Measurements from ENCODE around the gene RFX3.

The RFX3 gene

DNA sequence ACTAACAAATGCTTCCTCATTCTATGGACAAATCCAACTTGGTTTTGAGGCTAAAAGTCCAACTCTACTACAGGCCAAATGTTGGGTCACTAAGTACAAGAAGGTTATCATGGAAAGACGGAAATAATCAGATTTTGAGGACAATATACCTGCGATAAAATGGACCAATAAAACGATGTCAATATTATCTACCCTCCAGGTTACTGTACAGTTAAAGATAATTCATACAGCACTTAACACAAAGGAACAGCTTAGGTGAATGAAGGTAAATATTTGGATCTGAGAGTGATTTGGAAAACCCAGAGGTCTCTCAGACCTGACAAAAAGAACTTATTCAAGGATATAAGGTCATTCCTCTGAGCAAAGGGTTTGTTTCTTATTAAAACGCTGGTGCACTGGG lies 352.4 kb downstream of the RFX3 start:
- Histone ChIP-seq H3K4me3 (ENCODE audit: low read length) (no peak overlapping the region), H3K36me3 (ENCODE audit: control insufficient read depth, low read length) (no peaks in the 10 kb centered on the region), H3K27ac (ENCODE audit: low read depth, low read length) (no peak overlapping the region), H3K79me2 (ENCODE audit: control insufficient read depth, low read length) (no peaks in the 10 kb centered on the region), H3K27me3 (ENCODE audit: control insufficient read depth, low read length) (no peaks in the 10 kb centered on the region), H3K4me1 (ENCODE audit: control insufficient read depth, low read length) (no peaks in the 10 kb centered on the region), H4K20me1 (ENCODE audit: control insufficient read depth, insufficient read depth, low read depth, low read length) (no peaks in the 10 kb centered on the region), H3K4me2 (ENCODE audit: low read length) (no peak overlapping the region), H3F3A (ENCODE audit: control insufficient read depth, insufficient read depth) (no peaks in the 10 kb centered on the region), H3K9me2 (replicated peaks; ENCODE audit: control insufficient read depth, low read length) (no peaks in the 10 kb centered on the region), H3K9me3 (ENCODE audit: control insufficient read depth, insufficient read depth, low read length) (no peaks in the 10 kb centered on the region)
- TF ChIP-seq, protein P1, sequence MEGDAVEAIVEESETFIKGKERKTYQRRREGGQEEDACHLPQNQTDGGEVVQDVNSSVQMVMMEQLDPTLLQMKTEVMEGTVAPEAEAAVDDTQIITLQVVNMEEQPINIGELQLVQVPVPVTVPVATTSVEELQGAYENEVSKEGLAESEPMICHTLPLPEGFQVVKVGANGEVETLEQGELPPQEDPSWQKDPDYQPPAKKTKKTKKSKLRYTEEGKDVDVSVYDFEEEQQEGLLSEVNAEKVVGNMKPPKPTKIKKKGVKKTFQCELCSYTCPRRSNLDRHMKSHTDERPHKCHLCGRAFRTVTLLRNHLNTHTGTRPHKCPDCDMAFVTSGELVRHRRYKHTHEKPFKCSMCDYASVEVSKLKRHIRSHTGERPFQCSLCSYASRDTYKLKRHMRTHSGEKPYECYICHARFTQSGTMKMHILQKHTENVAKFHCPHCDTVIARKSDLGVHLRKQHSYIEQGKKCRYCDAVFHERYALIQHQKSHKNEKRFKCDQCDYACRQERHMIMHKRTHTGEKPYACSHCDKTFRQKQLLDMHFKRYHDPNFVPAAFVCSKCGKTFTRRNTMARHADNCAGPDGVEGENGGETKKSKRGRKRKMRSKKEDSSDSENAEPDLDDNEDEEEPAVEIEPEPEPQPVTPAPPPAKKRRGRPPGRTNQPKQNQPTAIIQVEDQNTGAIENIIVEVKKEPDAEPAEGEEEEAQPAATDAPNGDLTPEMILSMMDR (IDR thresholded peaks at IDR 0.05; ENCODE audit: low read depth, low read length, poor library complexity, severe bottlenecking), result no peak
- no peak for TF ChIP-seq EZH2phosphoT487 (IDR thresholded peaks at IDR 0.05; ENCODE audit: borderline replicate concordance, low read length)

DNA sequence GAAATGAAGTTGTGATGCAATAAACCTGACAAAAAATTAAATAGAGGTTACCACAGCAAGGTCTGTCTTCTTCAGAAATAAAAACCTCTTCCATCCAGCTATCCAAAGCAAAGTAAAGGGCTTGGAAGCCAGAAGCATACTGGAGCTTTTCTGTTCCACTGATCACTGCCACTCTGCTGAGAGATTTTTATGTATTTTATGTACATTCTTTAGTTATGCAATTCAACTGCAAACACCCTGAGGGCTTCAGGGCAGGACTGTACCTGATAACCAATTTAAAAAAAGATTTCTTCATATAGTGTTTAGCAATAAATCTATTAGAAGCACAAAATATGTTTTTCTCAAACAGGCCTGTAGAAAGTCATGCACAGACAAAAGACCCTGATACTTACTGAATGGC lies 355.0 kb downstream of the RFX3 start:
- Histone ChIP-seq H3K27me3 (ENCODE audit: control insufficient read depth, low read length) (no peaks in the 10 kb centered on the region), H4K20me1 (ENCODE audit: control insufficient read depth, insufficient read depth, low read depth, low read length) (no peaks in the 10 kb centered on the region), H3K27ac (ENCODE audit: low read depth, low read length) (no peak overlapping the region), H3K4me3 (ENCODE audit: low read length) (no peak overlapping the region), H3K79me2 (ENCODE audit: control insufficient read depth, low read length) (no peaks in the 10 kb centered on the region), H3K4me2 (ENCODE audit: low read length) (no peak overlapping the region), H3K9me3 (ENCODE audit: control insufficient read depth, insufficient read depth, low read length) (no peaks in the 10 kb centered on the region), H3F3A (ENCODE audit: control insufficient read depth, insufficient read depth) (no peaks in the 10 kb centered on the region), H3K4me1 (ENCODE audit: control insufficient read depth, low read length) (no peaks in the 10 kb centered on the region), H3K9me2 (replicated peaks; ENCODE audit: control insufficient read depth, low read length) (no peaks in the 10 kb centered on the region), H3K36me3 (ENCODE audit: control insufficient read depth, low read length) (no peaks in the 10 kb centered on the region)
- TF ChIP-seq, protein P1 (IDR thresholded peaks at IDR 0.05; ENCODE audit: low read depth, low read length, poor library complexity, severe bottlenecking), result no peak
- no peak for TF ChIP-seq EZH2phosphoT487 (IDR thresholded peaks at IDR 0.05; ENCODE audit: borderline replicate concordance, low read length)

Measured in DOHH2 (cell line).